GM19025 (cell line): ENCODE results near the gene RABGAP1L.
"Not testable (repeated sequence)": the region's sequence is repeated elsewhere in the genome, so short reads cannot be mapped to it uniquely, and the experiment has no call there.

ENCODE experiments used
- ATAC-seq: cut with Tn5 transposase; IDR thresholded peaks from one replicate; pipeline ENCODE4 v1.9.1; 2021; ENCODE audit warnings: mild to moderate bottlenecking, low read depth, moderate library complexity; ENCODE audit not compliant: unreplicated experiment

The RABGAP1L gene

GRCh38 chr1:174534789-174535188 lies 375.5 kb downstream of the RABGAP1L start:
- ATAC-seq = no peak

GRCh38 chr1:174535207-174535606 lies 375.9 kb downstream of the RABGAP1L start:
- no peak for ATAC-seq

- ATAC-seq = not testable (repeated sequence)
Observed at GRCh38 chr1:174543421-174543820, 384.1 kb downstream of the RABGAP1L start.

- no peak for ATAC-seq
Observed at GRCh38 chr1:174550296-174550695, 391.0 kb downstream of the RABGAP1L start.

- no peak for ATAC-seq
Observed at GRCh38 chr1:174556392-174556791, 397.1 kb downstream of the RABGAP1L start.

- ATAC-seq = no peak
Observed at GRCh38 chr1:174568551-174568950, 409.2 kb downstream of the RABGAP1L start.

GRCh38 chr1:174569240-174569639 lies 409.9 kb downstream of the RABGAP1L start:
- no peak for ATAC-seq

- no peak for ATAC-seq
Observed at GRCh38 chr1:174572771-174573170, 413.5 kb downstream of the RABGAP1L start.

- ATAC-seq = not testable (repeated sequence)
Observed at GRCh38 chr1:174576120-174576519, 416.8 kb downstream of the RABGAP1L start.

GRCh38 chr1:174577681-174578080 lies 418.4 kb downstream of the RABGAP1L start:
- no peak for ATAC-seq

- no peak for ATAC-seq
Observed at GRCh38 chr1:174580801-174581200, 421.5 kb downstream of the RABGAP1L start.

GRCh38 chr1:174583316-174583715 lies 424.0 kb downstream of the RABGAP1L start:
- no peak for ATAC-seq

- no peak for ATAC-seq
Observed at GRCh38 chr1:174584071-174584470, 424.8 kb downstream of the RABGAP1L start.

- not testable (repeated sequence) for ATAC-seq
Observed at GRCh38 chr1:174588618-174589017, 429.3 kb downstream of the RABGAP1L start.

- ATAC-seq = no peak
Observed at GRCh38 chr1:174605198-174605597, 445.9 kb downstream of the RABGAP1L start.

GRCh38 chr1:174606471-174606870 lies 447.2 kb downstream of the RABGAP1L start:
- no peak for ATAC-seq

GRCh38 chr1:174617905-174618304 lies 458.6 kb downstream of the RABGAP1L start:
- ATAC-seq = not testable (repeated sequence)

- ATAC-seq = no peak
Observed at GRCh38 chr1:174623324-174624035, 464.2 kb downstream of the RABGAP1L start.

- no peak for ATAC-seq
Observed at GRCh38 chr1:174626031-174627025, 467.0 kb downstream of the RABGAP1L start.

GRCh38 chr1:174637487-174637886 lies 478.2 kb downstream of the RABGAP1L start:
- no peak for ATAC-seq

GRCh38 chr1:174639461-174639860 lies 480.1 kb downstream of the RABGAP1L start:
- no peak for ATAC-seq
